ELF-1 (cell line): Measurements from ENCODE around the gene PCDH17.
A peak's percentile ranks its signal among the peaks of the same experiment; 100 is the strongest.

ENCODE experiments used
- DNase-seq: peaks from one replicate; pipeline ENCODE4 v3.0.0-alpha.2; 2016; ENCODE audit warnings: low read depth, low spot score

Gene PCDH17

DNA sequence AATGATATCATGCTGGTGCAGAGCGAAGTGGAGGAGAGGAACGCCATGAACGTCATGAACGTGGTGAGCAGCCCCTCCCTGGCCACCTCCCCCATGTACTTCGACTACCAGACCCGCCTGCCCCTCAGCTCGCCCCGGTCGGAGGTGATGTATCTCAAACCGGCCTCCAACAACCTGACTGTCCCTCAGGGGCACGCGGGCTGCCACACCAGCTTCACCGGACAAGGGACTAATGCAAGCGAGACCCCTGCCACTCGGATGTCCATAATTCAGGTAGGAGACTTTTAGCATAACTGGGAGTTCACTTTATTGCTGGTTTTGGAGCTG is 3.3 kb downstream of the PCDH17 start:
- peak; percentile 24 for DNase-seq

- no peak for DNase-seq
Observed at GRCh38 chr13:57635541-57636085, 4.1 kb downstream of the PCDH17 start.

DNA sequence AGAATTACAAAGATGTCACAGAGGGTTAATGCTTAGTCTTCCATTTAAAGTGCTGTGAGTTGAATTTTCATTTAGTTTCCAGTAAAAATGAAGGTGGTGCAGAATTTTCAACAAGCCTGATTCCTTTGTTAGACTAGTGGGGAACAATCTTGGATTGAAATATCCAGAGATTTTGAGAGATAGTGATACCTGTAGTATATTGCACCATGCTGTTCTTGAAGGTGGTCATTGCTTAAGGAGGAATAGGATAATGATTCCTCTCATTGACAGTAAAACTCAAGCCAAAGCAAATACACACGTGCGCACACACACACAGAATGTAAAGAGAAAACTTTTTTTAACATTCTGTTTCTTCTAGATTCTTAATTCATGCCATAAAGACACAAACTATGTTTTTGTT is 5.3 kb downstream of the PCDH17 start:
- DNase-seq, result no peak

GRCh38 chr13:57637515-57637914 is 6.0 kb downstream of the PCDH17 start:
- no peak for DNase-seq

GRCh38 chr13:57638186-57638890 is 6.8 kb downstream of the PCDH17 start:
- no peak for DNase-seq

GRCh38 chr13:57640607-57641006 is 9.1 kb downstream of the PCDH17 start:
- DNase-seq, result no peak

GRCh38 chr13:57641051-57641450 is 9.5 kb downstream of the PCDH17 start:
- DNase-seq, result no peak

DNA sequence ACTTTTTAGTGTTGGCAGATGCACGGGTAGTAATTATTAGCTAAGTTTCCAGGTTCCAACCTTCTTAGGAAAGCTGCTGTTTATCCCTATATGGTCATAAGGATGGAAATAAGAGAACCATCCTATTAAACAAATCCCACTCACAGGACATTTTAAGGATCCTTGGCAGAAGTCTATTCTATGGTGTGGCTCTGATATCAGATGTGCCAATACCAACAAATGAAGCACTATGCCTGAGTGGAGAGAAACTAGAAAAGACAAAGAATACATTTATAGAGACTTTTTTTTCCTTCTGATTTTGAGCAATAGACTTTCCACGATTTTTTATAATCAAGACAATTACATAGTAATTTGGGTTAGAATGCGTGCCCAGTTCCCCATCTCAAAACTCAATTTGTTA is 12.6 kb downstream of the PCDH17 start:
- DNase-seq, result no peak

DNA sequence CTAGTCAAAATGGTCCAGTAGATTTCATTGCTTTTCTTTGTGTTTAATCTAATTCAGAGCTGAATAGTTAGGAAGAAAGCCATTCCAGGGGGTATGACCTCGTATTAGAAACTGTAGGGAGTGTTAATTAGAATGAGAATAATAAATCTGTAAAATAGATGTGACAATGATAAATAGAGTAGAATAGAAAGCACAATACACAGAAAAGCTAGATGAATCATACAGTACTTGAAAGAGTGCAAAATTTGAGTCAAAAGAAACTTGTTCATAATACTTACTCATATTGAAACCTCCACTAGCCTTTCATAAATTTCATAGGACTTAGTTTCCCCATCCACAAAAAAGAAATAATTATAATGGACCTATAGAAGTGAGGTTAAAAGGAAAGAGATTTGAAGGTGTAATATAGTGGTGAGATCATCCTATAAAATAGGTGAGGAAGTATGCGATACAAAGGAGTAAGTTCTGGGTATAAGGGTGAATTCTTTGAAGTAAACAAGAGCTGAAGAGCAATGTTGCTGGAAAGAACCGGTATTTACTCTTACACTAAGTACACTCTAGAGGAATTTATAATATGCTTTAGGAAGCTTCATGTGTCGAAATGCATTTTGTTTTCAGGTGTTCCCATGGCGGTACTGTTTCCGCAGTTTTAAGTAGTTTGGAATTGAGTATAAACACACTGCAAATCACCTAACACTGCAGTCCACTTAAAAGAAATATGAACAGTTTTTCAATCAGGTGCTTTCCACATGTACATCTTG is 21.9 kb downstream of the PCDH17 start:
- DNase-seq, result no peak

DNA sequence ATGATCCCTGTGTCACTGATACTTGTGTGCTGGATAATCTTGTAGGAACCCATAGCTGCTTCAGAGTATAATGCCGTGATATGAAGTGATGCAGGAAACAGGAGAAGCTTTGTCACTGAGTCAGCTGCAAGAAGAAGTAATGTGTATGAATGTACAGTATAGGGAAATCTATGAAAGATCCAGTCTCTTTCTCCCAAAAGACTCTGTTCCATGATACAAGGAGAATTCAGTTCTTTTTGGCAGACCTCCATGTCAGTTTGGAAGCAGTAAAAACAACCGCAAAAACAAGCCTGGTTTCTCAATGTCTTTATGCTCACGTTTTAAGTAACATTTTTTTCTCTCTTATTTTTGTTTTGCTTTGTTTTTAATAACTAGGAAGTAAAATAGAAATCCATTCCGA is 33.9 kb downstream of the PCDH17 start:
- no peak for DNase-seq

DNA sequence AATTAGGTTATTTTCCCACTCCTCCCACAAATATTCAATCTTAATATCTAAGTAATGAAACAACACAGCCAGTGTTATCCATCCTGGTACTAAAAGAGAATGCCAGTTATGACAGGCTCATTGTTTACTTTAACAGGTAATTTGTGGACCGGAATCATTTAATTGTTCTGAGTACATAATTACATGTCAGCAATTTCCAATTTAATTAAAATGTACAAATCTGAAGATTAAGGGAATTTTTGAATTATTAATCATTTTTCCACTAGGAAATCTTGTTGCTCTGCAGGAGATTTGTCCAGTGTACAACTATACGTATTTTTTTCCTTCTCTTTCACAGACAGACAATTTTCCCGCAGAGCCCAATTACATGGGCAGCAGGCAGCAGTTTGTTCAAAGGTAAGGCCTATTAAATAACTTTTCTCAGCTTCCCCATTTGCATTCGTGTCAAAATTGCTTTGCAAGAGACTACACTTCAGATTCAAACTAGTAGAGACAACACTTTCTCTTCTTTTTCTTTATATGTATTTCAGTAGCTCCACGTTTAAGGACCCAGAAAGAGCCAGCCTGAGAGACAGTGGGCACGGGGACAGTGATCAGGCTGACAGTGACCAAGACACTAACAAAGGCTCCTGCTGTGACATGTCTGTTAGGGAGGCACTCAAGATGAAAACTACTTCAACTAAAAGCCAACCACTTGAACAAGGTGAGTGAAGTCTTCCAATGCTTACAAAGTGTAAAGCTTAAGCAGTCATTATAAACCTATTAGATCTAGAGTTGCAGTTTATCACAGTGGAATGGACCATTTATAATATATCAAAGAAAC is 34.8 kb downstream of the PCDH17 start:
- no peak for DNase-seq

GRCh38 chr13:57672168-57672567 is 40.6 kb downstream of the PCDH17 start:
- DNase-seq, result no peak

DNA sequence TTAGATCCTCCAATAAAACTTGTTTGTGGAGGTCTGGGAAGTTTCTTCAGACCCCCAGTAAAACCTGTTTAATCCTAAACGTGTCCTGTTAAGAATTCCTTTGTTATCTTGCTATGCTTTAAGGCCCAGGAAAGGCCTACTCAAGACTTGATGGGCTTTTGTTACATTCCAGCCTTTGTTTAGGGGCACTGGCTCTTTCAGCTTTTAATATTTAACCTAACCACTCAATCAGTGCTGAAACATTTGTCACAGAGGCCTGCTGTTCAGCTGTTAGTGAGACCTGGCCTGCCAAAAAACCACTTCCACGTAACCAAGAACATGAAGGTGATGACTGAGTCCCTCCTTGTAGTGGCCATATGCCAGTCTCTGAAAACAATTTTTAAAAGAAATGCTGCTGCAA is 41.7 kb downstream of the PCDH17 start:
- DNase-seq, result peak; percentile 76

- no peak for DNase-seq
Observed at GRCh38 chr13:57675526-57675925, 44.0 kb downstream of the PCDH17 start.

DNA sequence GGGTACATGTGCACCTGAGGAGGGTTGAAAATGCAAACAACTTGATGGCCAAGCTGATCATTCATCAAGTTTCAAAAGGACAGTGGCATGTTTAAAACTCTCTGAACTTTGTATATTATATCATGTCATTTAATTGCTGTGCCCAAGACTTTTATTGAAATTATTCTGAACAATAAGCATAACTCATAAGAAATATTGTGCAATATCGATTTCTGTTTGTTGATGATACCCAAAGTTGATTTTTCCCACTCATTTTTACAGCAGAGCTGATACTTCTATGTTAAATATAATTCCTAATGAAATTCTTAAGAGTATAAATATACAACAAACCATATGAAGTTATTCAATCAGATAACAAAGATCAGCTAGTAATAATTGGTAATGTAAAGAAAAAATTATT is 49.1 kb downstream of the PCDH17 start:
- DNase-seq, result no peak

DNA sequence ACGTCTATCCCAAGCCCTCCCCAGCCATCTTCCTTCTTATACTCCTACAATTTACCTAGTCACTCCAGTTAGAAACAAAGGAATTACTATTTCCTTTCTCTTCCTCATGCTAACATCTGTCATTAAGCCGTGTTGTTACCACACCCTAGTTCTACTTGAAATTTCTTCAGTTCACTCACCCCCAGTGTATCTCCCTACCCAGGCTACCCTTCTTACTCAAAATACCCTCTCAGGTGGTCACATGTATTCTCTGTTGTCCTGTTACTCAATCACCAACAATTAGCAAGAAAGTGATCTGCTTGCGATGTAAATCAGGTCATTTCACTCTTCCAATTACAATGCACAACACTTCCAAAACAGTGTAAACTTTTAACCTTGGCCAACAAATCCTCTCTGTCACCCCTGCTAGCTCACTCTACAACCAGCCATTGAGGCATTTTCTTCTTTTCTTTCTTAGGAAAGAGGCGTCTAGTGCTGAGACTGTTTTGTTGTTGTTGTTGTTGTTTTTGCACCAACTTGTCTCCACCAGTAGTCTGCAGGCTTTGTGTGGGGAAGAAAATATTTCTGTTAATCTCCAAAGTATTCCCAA is 50.7 kb downstream of the PCDH17 start:
- no peak for DNase-seq

GRCh38 chr13:57698851-57699250 is 67.3 kb downstream of the PCDH17 start:
- no peak for DNase-seq

- no peak for DNase-seq
Observed at GRCh38 chr13:57704031-57704430, 72.5 kb downstream of the PCDH17 start.

DNA sequence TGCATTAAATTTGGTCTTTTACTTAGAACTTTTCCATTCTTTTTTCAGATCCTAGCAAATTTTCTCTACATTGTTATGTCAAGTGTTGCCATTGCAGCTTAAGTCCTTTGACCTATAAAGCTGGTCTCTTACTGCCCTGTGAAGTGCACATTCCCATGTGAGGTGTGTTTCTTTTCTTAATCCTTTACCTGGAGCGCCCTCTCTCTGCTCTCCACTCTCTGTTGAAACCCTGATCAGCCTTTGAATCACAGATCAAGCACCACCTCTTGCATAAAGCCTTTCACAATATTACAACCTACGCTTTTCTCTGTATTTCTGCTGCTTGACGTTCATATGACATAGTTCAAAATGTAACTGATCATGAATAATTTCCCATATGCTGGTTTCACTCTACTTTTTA is 84.8 kb downstream of the PCDH17 start:
- peak; percentile 34 for DNase-seq

GRCh38 chr13:57724486-57725272 is 93.1 kb downstream of the PCDH17 start:
- peak; percentile 46 for DNase-seq

- DNase-seq, result no peak
Observed at GRCh38 chr13:57725480-57725879, 93.9 kb downstream of the PCDH17 start.
